GM19452 (cell line): ENCODE measurements around the gene CEACAM6.
"Not testable (repeated sequence)": the region's sequence is repeated elsewhere in the genome, so short reads cannot be mapped to it uniquely, and the experiment has no call there.

Source experiments
- ATAC-seq: cut with Tn5 transposase; IDR thresholded peaks from one replicate; pipeline ENCODE4 v1.9.1; 2021; ENCODE audit not compliant: unreplicated experiment

The CEACAM6 gene

DNA sequence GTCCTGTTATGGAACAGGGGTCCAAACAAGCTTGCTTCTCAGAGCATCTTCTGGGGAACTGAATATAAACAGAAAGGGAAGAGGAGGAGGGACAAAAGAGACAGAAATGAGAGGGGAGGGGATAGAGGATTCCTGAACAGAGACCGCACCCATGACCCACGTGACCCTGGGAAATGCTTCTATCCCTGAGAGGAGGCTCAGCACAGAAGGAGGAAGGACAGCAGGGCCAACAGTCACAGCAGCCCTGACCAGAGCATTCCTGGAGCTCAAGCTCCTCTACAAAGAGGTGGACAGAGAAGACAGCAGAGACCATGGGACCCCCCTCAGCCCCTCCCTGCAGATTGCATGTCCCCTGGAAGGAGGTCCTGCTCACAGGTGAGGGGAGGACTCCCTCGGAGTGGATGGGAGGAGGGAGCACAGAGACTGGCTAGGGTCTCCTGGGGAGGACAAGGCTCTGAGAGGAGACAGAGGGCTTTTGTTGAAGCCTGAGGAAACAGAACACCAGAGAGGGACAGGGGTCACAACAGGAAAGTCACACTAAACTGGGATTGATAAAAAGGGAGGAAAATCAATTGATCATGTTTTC is at the start of gene CEACAM6:
Gene CEACAM6 (plus strand): TSS at position 203 of the 586 bp plus-strand sequence. CDS start 109 bp downstream, at position 312.
- ATAC-seq = no peak

DNA sequence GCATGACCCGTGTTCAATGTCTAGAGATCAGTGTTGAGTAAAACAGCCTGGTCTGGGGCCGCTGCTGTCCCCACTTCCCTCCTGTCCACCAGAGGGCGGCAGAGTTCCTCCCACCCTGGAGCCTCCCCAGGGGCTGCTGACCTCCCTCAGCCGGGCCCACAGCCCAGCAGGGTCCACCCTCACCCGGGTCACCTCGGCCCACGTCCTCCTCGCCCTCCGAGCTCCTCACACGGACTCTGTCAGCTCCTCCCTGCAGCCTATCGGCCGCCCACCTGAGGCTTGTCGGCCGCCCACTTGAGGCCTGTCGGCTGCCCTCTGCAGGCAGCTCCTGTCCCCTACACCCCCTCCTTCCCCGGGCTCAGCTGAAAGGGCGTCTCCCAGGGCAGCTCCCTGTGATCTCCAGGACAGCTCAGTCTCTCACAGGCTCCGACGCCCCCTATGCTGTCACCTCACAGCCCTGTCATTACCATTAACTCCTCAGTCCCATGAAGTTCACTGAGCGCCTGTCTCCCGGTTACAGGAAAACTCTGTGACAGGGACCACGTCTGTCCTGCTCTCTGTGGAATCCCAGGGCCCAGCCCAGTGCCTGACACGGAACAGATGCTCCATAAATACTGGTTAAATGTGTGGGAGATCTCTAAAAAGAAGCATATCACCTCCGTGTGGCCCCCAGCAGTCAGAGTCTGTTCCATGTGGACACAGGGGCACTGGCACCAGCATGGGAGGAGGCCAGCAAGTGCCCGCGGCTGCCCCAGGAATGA is 48.4 kb upstream of the CEACAM6 start:
- no peak for ATAC-seq

DNA sequence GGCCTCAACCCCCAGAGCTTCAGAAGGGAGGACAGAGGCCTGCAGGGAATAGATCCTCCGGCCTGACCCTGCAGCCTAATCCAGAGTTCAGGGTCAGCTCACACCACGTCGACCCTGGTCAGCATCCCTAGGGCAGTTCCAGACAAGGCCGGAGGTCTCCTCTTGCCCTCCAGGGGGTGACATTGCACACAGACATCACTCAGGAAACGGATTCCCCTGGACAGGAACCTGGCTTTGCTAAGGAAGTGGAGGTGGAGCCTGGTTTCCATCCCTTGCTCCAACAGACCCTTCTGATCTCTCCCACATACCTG is 47.9 kb upstream of the CEACAM6 start:
- ATAC-seq = no peak

DNA sequence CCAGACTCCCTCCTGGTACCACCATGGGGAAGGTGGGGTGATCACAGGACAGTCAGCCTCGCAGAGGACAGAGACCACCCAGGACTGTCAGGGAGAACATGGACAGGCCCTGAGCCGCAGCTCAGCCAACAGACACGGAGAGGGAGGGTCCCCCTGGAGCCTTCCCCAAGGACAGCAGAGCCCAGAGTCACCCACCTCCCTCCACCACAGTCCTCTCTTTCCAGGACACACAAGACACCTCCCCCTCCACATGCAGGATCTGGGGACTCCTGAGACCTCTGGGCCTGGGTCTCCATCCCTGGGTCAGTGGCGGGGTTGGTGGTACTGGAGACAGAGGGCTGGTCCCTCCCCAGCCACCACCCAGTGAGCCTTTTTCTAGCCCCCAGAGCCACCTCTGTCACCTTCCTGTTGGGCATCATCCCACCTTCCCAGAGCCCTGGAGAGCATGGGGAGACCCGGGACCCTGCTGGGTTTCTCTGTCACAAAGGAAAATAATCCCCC is 47.4 kb upstream of the CEACAM6 start:
- ATAC-seq = no peak

DNA sequence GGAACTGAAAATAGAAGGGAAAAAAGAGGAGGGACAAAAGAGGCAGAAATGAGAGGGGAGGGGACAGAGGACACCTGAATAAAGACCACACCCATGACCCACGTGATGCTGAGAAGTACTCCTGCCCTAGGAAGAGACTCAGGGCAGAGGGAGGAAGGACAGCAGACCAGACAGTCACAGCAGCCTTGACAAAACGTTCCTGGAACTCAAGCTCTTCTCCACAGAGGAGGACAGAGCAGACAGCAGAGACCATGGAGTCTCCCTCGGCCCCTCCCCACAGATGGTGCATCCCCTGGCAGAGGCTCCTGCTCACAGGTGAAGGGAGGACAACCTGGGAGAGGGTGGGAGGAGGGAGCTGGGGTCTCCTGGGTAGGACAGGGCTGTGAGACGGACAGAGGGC is 46.8 kb upstream of the CEACAM6 start, which contains the start of gene CEACAM5:
Gene CEACAM5 (plus strand): TSS at position 146 of the 400 bp plus-strand sequence. CDS start 106 bp downstream, at position 252.
- ATAC-seq = no peak

DNA sequence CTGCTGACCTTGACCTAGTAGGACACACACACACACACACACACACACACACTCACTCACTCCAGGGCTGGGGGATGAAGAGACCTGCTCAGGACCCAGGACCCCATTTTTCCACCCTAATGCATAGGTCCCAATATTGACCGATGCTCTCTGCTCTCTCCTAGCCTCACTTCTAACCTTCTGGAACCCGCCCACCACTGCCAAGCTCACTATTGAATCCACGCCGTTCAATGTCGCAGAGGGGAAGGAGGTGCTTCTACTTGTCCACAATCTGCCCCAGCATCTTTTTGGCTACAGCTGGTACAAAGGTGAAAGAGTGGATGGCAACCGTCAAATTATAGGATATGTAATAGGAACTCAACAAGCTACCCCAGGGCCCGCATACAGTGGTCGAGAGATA is 45.8 kb upstream of the CEACAM6 start:
- not testable (repeated sequence) for ATAC-seq

DNA sequence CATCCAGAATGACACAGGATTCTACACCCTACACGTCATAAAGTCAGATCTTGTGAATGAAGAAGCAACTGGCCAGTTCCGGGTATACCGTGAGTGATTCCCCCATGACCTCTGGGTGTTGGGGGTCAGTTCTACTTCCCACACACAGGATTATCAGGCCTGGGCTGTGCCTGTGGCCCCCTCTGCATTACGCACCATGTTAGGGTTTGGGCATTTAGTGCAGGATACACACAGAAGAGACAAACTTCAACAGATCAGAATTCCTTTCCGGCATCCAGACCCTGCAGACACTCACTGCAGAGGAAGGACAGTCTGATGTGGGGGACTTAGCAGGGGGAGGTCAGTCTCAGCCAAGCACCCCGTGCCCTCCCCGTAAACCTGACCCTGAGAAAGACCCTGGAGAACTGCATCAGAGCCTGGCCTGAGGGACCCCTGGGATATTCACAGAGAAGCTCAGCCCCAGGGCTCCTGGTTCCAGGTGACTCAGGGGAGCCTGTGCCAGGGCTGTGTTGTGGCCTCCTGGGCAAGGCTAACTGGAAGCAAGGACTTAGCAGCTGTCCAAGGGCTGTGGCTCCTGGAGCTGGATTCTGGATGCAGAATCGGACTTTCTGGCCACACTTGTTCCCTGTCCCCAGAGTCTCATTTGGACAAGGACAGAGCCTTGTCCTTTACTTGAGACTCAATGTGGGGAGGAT is 45.2 kb upstream of the CEACAM6 start:
- ATAC-seq = no peak

DNA sequence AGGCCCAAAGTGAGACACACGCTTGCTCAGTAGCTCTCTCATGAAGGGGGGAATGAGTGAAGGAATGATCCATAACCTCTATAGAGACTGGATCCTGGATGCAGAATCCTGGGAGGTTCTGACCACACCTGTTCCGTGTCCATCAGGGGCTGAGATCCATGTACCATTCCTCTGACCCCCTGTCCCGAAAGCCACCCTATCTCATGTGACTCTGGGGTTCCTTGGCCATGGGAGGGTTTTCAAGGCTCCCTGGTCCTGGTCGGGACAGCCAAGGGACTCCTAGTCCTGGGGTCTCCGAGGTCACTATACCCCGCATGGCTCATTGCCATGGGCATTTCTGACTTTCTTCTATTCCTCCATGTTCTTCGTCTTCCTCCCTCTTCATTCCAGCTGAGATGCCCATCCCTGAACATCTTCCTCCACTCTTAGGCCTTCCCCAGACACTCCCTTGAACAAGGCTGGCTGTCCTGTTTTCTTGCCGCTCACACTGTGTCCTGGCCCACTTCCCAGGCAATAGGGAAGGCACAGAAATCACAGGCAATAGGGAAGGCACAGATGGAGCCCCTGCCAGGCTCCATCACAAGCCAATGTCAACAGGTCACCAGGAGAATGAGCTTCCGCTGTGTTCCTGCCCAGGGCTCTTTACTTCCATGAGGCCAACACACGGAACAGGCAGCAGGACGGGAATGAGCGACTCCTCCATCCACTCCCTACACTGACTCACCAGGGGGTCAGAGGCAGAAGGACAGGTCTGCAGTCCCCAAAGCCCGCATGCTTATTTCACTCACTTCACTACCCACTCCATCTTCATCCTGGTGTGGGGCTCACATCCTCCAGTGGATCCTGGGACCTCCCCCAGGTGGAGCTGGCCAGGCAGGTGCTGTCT is 43.7 kb upstream of the CEACAM6 start:
- ATAC-seq = no peak

DNA sequence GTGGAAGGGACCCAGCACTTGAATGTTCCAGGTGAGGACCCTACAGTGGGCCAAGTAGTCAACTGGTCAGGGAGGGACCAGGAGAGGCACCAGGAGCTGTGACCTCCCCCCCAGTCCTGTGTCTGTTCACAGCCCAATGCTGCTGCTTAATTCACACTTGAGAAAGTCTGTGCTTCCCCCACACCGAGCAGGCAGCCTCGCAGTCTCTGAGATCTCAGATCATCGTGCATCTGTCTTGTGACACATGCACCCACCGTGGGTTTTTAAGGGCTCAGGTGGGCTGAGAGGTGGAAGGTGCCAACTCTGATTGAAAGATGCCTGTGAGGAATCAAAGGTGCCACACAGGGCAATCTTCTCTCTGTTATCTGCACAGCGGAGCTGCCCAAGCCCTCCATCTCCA is 40.7 kb upstream of the CEACAM6 start:
- ATAC-seq = no peak

DNA sequence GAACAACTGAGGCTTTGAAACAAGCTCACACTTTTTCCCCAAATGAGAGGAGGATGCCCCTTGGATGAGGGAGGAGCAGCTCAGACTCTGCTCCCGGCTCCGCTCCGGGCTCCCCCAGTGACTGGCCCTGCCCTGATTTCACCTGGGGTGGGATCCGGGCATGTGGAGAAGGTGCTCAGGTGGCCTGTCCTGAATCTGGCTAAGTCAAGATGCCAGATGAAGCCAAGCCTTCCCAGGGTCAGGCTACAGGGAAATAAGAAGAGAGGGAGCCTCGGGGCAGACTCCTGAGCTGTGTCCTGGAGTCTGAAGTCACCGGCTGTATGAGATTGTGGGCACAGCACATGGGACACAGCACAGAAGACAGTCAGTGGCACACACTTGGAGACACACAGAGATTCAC is 36.6 kb upstream of the CEACAM6 start:
- no peak for ATAC-seq

DNA sequence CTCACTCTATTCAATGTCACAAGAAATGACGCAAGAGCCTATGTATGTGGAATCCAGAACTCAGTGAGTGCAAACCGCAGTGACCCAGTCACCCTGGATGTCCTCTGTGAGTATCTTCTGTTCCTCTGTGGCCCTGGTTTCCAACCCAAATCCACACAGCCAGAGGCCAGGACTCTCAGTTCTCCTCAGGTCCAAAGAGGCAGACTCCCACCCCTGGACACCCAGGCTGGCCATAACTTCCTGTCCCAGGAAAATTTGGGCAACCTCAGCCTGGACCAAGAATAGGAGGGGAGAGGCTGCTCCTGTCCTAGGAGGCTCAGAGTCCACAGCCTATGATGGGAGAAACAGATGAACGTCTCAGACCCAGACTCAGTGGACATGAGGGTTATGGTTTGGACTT is 35.2 kb upstream of the CEACAM6 start:
- ATAC-seq = no peak

DNA sequence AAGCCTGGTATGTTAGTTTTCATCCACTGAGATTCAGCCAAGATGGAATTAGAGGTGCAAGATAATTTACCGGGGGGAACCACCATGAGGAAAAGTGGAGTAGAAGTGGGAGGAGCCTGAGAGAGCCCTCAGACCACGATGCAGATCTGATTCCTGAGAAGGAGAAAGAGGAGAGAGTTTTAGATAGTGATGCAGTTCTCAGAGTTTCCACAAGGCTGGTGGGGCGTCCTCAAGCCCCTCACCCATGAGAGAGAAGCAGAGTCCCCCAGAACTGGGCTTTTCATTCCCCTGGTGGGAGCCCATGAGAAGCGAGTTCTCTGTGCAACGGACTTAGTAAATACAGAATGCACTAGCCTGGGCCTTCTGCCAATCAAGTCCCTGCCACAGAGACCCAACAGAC is 28.8 kb upstream of the CEACAM6 start:
- ATAC-seq = no peak

DNA sequence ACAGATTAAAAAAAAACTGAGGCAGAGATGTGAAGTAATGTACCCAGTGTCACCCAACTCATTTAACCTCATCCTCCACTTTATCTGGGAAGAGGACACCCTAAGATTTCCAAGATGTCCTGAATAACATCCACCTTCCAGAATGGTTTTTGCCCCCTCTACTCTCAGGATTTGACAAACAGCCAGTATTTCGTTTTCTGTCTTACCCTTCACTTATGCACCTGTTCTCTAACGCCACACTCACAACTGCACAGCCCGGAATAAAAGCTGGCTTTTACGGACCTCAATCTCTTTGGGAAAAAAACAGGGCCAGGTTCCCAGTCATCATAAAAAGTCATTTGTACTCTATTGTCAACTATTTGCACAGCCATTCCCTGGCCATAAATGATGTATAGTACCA is 21.2 kb upstream of the CEACAM6 start:
- ATAC-seq = no peak

DNA sequence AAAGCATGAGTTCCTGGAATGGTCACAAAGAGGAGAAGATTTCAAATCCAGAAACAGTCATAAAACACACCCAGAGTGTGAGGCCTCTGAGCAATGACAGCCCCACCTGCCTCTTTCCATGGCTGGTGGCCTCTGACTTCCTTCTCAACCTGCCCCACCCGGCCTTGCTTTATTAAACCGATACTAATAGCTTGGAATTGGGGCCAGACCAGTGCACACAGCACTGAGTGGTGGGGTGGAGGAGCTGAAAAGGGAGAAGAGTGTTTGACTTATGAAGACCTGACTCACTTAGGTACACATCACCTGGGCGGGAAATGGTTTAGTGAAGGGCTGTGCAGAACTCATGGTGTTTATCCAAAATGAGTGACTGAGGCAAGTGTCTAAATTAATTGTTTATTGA is 20.7 kb upstream of the CEACAM6 start:
- ATAC-seq = no peak

DNA sequence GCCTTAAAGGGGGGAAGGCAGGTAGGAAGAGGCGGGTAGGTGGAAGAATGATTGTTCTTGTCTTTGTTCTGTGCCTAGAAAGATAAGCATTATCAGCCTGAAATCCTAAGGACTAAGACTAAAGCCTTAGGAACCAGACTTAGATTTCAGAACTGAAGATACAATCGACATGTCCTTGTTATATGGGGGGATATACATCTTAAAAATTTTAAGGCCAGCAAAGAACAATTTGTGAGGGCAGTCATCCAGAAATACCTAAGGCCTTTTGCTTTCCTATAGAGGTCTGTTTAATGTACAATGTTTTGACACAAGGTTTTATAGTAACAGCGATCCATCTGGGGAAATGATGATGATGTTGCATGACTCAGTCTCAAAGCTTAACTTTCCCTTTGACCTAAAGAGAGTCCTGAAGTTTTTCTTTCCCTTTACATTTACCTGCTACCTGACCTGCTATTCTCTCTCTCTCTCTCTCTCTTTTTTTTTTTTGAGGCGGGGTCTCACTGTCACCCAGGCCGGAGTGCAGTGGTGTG is 20.2 kb upstream of the CEACAM6 start:
- ATAC-seq = no peak

DNA sequence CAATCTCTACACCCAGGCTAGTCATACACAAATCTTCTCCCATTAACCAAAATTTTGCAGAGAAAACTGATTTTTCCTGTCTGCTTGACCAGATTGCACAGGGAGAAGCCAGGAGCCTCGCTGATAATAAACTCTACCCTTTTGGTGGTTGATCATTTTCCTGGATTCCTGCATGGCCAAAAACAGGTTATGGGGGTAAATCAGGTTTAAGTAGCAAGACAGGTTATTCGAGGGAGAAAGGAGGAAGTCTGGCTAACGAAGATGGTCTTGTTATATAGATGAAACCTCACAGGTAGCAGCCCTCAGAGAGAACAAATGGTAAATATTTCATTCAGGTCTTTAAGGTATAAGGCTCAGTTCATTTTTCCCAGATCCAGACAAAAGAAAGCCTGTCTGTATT is 16.0 kb upstream of the CEACAM6 start:
- ATAC-seq = no peak

DNA sequence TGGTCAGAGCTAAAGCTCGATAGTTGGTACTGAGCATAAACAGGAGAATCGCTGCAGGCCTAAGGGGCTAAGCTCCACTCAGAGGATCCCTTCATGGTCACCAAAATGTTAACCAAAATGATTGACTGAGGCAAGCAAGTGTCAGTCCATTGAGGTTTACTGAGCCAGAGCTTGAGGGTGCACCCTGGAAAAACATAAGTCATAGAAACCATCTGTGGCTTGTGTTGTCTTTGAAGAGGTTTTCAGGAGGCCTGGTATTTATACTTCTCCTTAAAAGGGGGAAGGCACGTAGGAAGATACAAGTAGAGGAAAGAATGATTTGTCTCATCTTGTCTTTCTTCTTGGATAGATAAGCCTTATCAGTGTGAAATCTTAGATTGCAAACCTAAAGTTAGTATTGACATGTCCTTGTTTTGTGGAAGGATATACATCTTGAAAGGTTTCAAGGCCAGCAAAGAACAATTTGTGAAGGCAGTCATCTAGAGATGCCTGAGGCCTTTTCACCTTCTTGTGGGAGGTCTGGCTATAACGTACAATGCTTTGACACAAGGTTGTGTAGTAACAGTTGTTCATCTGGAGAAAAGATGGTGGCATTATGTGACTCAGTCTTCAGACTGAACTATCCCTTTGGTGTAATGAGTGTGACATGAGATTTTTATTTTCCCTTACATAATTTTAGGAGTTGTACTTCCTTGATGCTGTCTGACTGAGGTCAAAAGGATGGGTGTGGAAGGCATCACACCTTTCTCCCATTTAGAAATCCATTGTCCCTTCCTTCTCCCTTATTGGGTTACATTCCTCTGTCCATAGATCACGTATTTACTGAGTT is 14.7 kb upstream of the CEACAM6 start:
- no peak for ATAC-seq

DNA sequence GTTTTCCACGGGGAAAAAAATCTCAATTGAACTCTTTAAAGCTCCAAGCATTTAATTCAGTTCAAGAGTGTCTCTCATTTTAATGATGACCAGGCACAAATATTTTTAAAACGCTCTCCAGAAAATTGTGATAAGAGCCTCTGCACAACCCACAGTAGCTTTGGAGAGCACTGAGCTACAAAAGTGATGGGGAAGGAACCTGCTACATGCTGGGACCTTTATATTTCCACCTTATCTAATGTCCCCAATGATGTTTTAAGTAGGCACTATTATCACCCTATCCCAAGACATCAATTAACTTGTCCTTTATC is 14.1 kb upstream of the CEACAM6 start:
- ATAC-seq = no peak

DNA sequence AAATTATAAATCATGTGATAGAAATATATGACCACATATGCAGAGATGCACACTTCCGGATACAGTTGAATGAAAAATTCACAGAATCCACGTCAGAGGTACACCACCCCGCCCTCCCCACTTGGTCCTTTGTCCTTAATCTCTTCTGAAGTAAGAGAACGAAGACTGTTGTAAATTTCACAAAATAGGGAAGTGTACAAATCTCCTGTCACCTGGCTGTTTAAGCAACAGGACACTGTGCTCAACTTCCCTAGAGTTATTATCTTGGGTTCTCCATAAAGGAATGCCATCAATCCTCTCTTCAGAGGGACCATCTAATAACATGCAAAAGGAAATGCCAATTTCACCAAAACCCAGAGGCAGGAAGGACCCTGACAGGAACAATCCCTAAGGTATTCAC is 10.5 kb upstream of the CEACAM6 start:
- no peak for ATAC-seq

DNA sequence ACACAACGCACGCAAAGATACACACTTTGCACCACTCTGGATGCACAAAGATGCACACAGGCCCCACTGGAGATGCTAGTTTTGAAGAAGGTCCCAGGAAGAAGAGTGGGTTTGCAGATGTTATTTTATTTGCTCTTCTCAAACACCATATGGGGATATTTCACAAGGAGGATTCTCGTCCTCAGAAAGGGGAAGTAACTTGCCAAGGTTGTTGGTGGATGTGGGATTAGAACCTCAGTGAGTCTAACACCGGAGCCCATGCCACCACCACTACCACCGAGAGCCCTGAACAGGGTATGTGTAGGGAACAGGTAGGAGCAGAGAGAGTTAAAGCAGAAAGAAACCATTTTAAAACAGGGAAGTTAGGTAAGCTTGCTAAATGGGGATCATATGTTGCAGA is 9.6 kb upstream of the CEACAM6 start:
- no peak for ATAC-seq
